Activated CD4-positive, CD25-positive, alpha-beta regulatory T cell treated with anti-CD3 and anti-CD28 coated beads, Interleukin-2, amount 50 U/mL, for 24 hours (primary cell): ENCODE data around the gene TBX3.

ENCODE experiments used
- ATAC-seq, 2 donors: fragments of 150-1000 bp; cut with Tn5 transposase; one replicate each; pipeline ENCODE4 v1.10.0; 2021; ENCODE audit warnings: mild to moderate bottlenecking in 1 of 2, moderate library complexity in 1 of 2

The TBX3 gene

GRCh38 chr12:114625294-114625851 is 58.6 kb downstream of the TBX3 start:
- no peak for ATAC-seq

- no peak for ATAC-seq
These were observed 60.2 kb downstream of the TBX3 start for GRCh38 chr12:114623737-114624136.
